ENCODE data around the gene SLC19A1.

The SLC19A1 gene

GRCh38 chr21:45543710-45544448 is 1.6 kb upstream of the SLC19A1 start:
- DNase-seq: no peak

- no peak for DNase-seq
These were observed 1.1 kb upstream of the SLC19A1 start for GRCh38 chr21:45543371-45543709.

- DNase-seq: no peak
These were observed 579 bp upstream of the SLC19A1 start for GRCh38 chr21:45542667-45543370.

GRCh38 chr21:45541221-45542039 is 810 bp downstream of the SLC19A1 start:
- peak; percentile 18 for DNase-seq

GRCh38 chr21:45540601-45540970 is 1.7 kb downstream of the SLC19A1 start:
- DNase-seq: no peak

GRCh38 chr21:45539796-45540600 is 2.2 kb downstream of the SLC19A1 start:
- no peak for DNase-seq

- DNase-seq: no peak
These were observed 3.0 kb downstream of the SLC19A1 start for GRCh38 chr21:45539046-45539795.

GRCh38 chr21:45538381-45539045 is 3.7 kb downstream of the SLC19A1 start:
- no peak for DNase-seq

GRCh38 chr21:45537746-45538291 is 4.4 kb downstream of the SLC19A1 start:
- no peak for DNase-seq

- DNase-seq: no peak
These were observed 5.0 kb downstream of the SLC19A1 start for GRCh38 chr21:45537111-45537745.

- no peak for DNase-seq
These were observed 5.7 kb downstream of the SLC19A1 start for GRCh38 chr21:45536301-45537081.

- DNase-seq: no peak
These were observed 6.7 kb downstream of the SLC19A1 start for GRCh38 chr21:45535341-45536081.

GRCh38 chr21:45534636-45535331 is 7.5 kb downstream of the SLC19A1 start:
- DNase-seq: peak; percentile 11

- DNase-seq: no peak
These were observed 8.2 kb downstream of the SLC19A1 start for GRCh38 chr21:45533846-45534635.

GRCh38 chr21:45533361-45533845 is 8.8 kb downstream of the SLC19A1 start:
- no peak for DNase-seq

GRCh38 chr21:45532826-45533360 is 9.3 kb downstream of the SLC19A1 start:
- DNase-seq: no peak

All from NCI-H2227 treated with DMSO at 0.1 percent for 48 hours (cell line).